ENCODE results near the gene TXNIP. TPM values are rescaled to one million over a fixed set of nuclear protein-coding genes. Genes with fewer than 3 reads are reported as not detected.

The TXNIP gene
- total RNA-seq: 1,000 to 10,000 TPM in 3 of 4 donors, 100 to 1,000 TPM in 1; 887 to 2,747 (median 1,374) TPM
- polyA plus RNA-seq: 1,000 to 10,000 TPM; 1,253 to 1,929 (median 1,863) TPM
- long read RNA-seq, donor 1, transcript TXNIP-202 (2 exons, 509 nt): minor isoform, 30 of 392 reads
- long read RNA-seq, donor 1, transcript TXNIP-204 (8 exons, 2,926 nt): major isoform, 261 of 392 reads
- long read RNA-seq, donor 1, partial matches to known transcripts: 82 of 392 reads
- long read RNA-seq, donor 1, other reads (novel, unspliced or antisense): 17 of 392 reads
- long read RNA-seq, donor 2, transcript TXNIP-201 (7 exons, 1,225 nt): minor isoform, 8 of 1,661 reads
- long read RNA-seq, donor 2, transcript TXNIP-204 (8 exons, 2,926 nt): major isoform, 1,021 of 1,661 reads
- long read RNA-seq, donor 2, transcript TXNIP-202 (2 exons, 509 nt): minor isoform, 163 of 1,661 reads
- long read RNA-seq, donor 2, partial matches to known transcripts: 377 of 1,661 reads
- long read RNA-seq, donor 2, other reads (novel, unspliced or antisense): 91 of 1,661 reads

DNA sequence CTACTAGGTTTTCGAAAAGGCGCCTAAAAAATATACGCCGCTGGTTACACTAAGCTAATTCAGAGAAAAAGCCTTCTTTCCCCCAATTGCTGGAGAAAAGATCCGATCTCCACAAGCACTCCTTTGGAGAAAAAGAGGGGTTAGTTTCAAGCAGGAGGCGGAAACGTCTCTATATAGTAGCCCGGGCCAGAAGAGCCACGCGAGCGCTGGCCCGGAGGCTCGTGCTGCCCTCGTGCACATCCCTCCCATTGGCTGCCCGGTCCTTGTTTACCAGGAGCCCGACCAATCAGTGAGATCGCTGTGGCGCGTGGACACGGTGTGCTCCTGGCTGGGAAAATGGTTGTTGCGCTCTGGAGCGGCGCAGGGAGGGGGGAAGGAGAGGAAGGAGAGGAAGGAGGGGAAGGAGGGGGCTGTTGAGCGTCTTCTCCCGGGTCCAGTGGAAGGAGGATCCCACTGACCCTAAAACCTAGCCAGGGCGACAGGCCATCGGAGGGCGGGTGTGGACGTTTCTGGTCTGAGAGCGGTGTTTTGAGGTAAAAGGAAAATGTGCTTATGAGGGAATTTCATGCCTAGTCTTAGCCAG, at the start of gene TXNIP:
TSS of gene TXNIP (minus strand) at position 147 of the 583 bp plus-strand sequence. CDS start 313 bp downstream, outside the sequence.
- H3K36me3 ChIP-seq (ENCODE audit: insufficient read depth in 1 of 2, low read depth in 1 of 2): peaks cover 24 to 39% of the 10 kb centered on the region in 2 donors
- peak within 1 kb of the TSS; percentile 98 for H3K27ac ChIP-seq
- peak within 1 kb of the TSS; percentile 80 for H3K4me3 ChIP-seq
- WGBS, 3 donors: 0 to 1% (median 0%) methylated on average over 30 of the region's 30 CpGs
- ATAC-seq: peak; percentile 60 to 82 (median 72)
- peaks cover 29% of the 10 kb centered on the region for H3K4me1 ChIP-seq
- intact Hi-C loops (cut with DNase I): loop anchor here in 1 of 2 donors (2.0 kb wide), 1 partner anchor 14 kb away; no protein-coding TSS in a partner anchor
- H3K9me3 ChIP-seq: no peaks in the 10 kb centered on the region
- no peaks in the 10 kb centered on the region for H3K27me3 ChIP-seq (ENCODE audit: insufficient read depth in 3 of 3, low read length in 2 of 3)
- DNase-seq: peak; percentile 99 to 100
- TF ChIP-seq CTCF (IDR thresholded peaks at IDR 0.05): no peak

- Histone ChIP-seq H3K27me3 (ENCODE audit: insufficient read depth in 3 of 3, low read length in 2 of 3) (no peaks in the 10 kb centered on the region), H3K4me3 (peak overlapping the region; percentile 73), H3K36me3 (ENCODE audit: insufficient read depth in 1 of 2, low read depth in 1 of 2) (no peaks in the 10 kb centered on the region), H3K27ac (peak overlapping the region; percentile 89), H3K9me3 (no peaks in the 10 kb centered on the region), H3K4me1 (peaks cover 4% of the 10 kb centered on the region)
- no peak for TF ChIP-seq CTCF (IDR thresholded peaks at IDR 0.05)
- DNase-seq: no peak
- 43 to 50% (median 45%) methylated on average over 9 of the region's 9 CpGs for WGBS, 3 donors
- ATAC-seq: no peak
- intact Hi-C loops (cut with DNase I): no loop called here
These were observed 43.4 kb upstream of the TXNIP start for GRCh38 chr1:146039844-146040194.

- no peak for TF ChIP-seq CTCF (IDR thresholded peaks at IDR 0.05)
- Histone ChIP-seq H3K36me3 (ENCODE audit: insufficient read depth in 1 of 2, low read depth in 1 of 2) (no peaks in the 10 kb centered on the region), H3K27me3 (ENCODE audit: insufficient read depth in 3 of 3, low read length in 2 of 3) (no peaks in the 10 kb centered on the region), H3K27ac (peak overlapping the region; percentile 89), H3K4me3 (peak overlapping the region; percentile 73), H3K9me3 (no peaks in the 10 kb centered on the region), H3K4me1 (peaks cover 7% of the 10 kb centered on the region)
- intact Hi-C loops (cut with DNase I): no loop called here
- WGBS, 3 donors: 0 to 1% (median 0%) methylated on average over 21 of the region's 21 CpGs
- ATAC-seq: peak; percentile 67 to 73 (median 72)
- peak; percentile 77 to 84 for DNase-seq
These were observed 40.7 kb upstream of the TXNIP start for GRCh38 chr1:146036965-146037646.

DNA sequence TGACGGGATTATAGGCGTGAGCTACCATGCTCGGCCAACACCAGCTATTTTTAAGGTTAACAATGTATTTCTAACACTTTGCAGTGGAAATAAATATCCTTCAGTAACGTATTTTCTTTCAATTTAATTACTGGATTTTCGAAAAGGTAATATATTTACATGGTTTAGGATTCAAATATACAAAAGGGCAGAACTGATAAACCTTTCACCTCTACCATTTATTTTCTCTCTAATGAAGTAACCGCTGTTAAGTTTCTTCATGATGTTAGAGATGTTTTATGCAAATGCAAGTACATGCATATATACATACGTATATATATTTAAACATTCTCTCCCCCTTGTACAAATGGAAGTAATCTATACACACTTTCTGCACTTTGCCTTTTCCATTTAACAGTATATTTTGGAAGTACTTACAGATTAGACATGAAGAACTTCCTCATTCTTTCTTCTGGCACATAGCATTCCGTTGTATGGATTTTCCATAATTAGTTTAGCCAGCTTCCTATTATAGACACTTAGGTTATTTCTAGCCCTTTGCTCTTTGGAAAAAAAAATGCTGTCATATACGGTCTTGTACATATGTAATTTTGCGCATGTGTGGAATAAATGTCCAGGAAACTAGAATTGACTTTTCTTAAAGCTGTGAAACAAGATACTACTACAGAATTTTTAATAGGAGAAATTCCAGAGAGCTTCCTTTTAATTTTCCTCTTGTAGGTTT, 40.0 kb upstream of the TXNIP start:
- Histone ChIP-seq H3K4me1 (peaks cover 11% of the 10 kb centered on the region), H3K27ac (peak overlapping the region; percentile 89), H3K27me3 (ENCODE audit: insufficient read depth in 3 of 3, low read length in 2 of 3) (no peaks in the 10 kb centered on the region), H3K36me3 (ENCODE audit: insufficient read depth in 1 of 2, low read depth in 1 of 2) (no peaks in the 10 kb centered on the region), H3K4me3 (peak overlapping the region; percentile 73), H3K9me3 (no peaks in the 10 kb centered on the region)
- TF ChIP-seq CTCF (IDR thresholded peaks at IDR 0.05): no peak
- intact Hi-C loops (cut with DNase I): no loop called here
- DNase-seq (no peak), ATAC-seq (peak in 1 of 4 donors; percentile 2)
- 7 to 11% (median 9%) methylated on average over 10 of the region's 10 CpGs for WGBS, 3 donors

Measured in psoas muscle (tissue), 8 donors.